Naive thymus-derived CD4-positive, alpha-beta T cell (primary cell): ENCODE measurements around the gene MACROD2. TPM values are rescaled to one million over a fixed set of nuclear protein-coding genes. Genes with fewer than 3 reads are reported as not detected.

Experiments used
- ATAC-seq: fragments of 150-1000 bp; cut with Tn5 transposase; 2 replicates; pipeline ENCODE4 v1.10.0; 2021; ENCODE audit warnings: mild to moderate bottlenecking, moderate library complexity
- CTCF ChIA-PET: fragments of 350-600 bp; sonication (Branson Sonifier 250); formaldehyde crosslinking; loops from one replicate; lab custom pipeline; 2021; ENCODE audit warnings: antibody characterized with exemption; lab: Charles Lee
- POLR2A ChIA-PET: fragments of 350-600 bp; sonication (Branson Sonifier 250); formaldehyde crosslinking; loops from one replicate; lab custom pipeline; 2021; ENCODE audit warnings: antibody characterized with exemption, inconsistent platforms; lab: Charles Lee
- DNase-seq, 9 donors: peaks; one replicate each; pipeline versions ENCODE4 v3.0.0 to v3.0.0-alpha.2; 2020 to 2022; ENCODE audit warnings: mixed read lengths in 1 of 9
- H3K27ac ChIP-seq: one replicate; pipeline ENCODE4 v1.7.0; 2013; ENCODE audit warnings: mild to moderate bottlenecking, low read depth, low read length, moderate library complexity
- H3K27me3 ChIP-seq, 2 donors: one replicate each; pipeline ENCODE4 v1.7.0; 2013; ENCODE audit warnings: low read length in 2 of 2, mild to moderate bottlenecking in 2 of 2, moderate library complexity in 2 of 2; ENCODE audit not compliant: control insufficient read depth in 2 of 2, insufficient read depth in 2 of 2
- H3K36me3 ChIP-seq, 3 experiments: 1 replicate in 2 of 3; 2 replicates in 1 of 3; pipeline ENCODE4 v1.7.0; 2013; ENCODE audit warnings: low read length in 3 of 3, mild to moderate bottlenecking in 3 of 3, moderate library complexity in 1 of 3; ENCODE audit not compliant: insufficient read depth in 3 of 3, control insufficient read depth in 2 of 3
- H3K4me1 ChIP-seq, 2 donors: one replicate each; pipeline ENCODE4 v1.7.0; 2013; ENCODE audit warnings: low read length in 2 of 2, mild to moderate bottlenecking in 2 of 2, moderate library complexity in 1 of 2; ENCODE audit not compliant: control insufficient read depth in 2 of 2, insufficient read depth in 2 of 2
- H3K4me3 ChIP-seq: 2 replicates; pipeline ENCODE4 v1.7.0; 2013; ENCODE audit warnings: mild to moderate bottlenecking, low read length
- H3K9me3 ChIP-seq, 3 experiments: 1 replicate in 2 of 3; 2 replicates in 1 of 3; pipeline ENCODE4 v1.7.0; 2013; ENCODE audit warnings: low read length in 3 of 3; ENCODE audit not compliant: control insufficient read depth in 2 of 3
- H3K27ac Mint-ChIP-seq, 9 donors: one replicate each; pipeline ENCODE4 v1.8.0; 2020 to 2022; ENCODE audit warnings: mixed read lengths in 9 of 9, mild to moderate bottlenecking in 8 of 9, moderate library complexity in 5 of 9, inconsistent platforms in 2 of 9
- H3K27me3 Mint-ChIP-seq, 5 donors: one replicate each; pipeline ENCODE4 v1.8.0; 2021 to 2022; ENCODE audit warnings: mixed read lengths in 5 of 5, mild to moderate bottlenecking in 1 of 5
- H3K36me3 Mint-ChIP-seq, 5 donors: one replicate each; pipeline ENCODE4 v1.8.0; 2020 to 2022; ENCODE audit warnings: mixed read lengths in 5 of 5, mild to moderate bottlenecking in 3 of 5, inconsistent platforms in 1 of 5
- H3K4me1 Mint-ChIP-seq, 7 donors: one replicate each; pipeline ENCODE4 v1.8.0; 2020 to 2022; ENCODE audit warnings: mixed read lengths in 7 of 7, mild to moderate bottlenecking in 3 of 7, inconsistent platforms in 1 of 7
- H3K4me3 Mint-ChIP-seq, 10 donors: one replicate each; pipeline ENCODE4 v1.8.0; 2020 to 2022; ENCODE audit warnings: mild to moderate bottlenecking in 10 of 10, mixed read lengths in 10 of 10, moderate library complexity in 6 of 10, inconsistent platforms in 2 of 10
- H3K9me3 Mint-ChIP-seq, 11 donors: one replicate each; pipeline ENCODE4 v1.8.0; 2020 to 2022; ENCODE audit warnings: mixed read lengths in 11 of 11, mild to moderate bottlenecking in 4 of 11, inconsistent platforms in 1 of 11, moderate library complexity in 1 of 11
- intact Hi-C, 2 donors: fragments of 100-400 bp; cut with micrococcal nuclease; formaldehyde crosslinking; loops; one replicate each; pipeline ENCODE4 v1.15.1; 2023
- polyA plus RNA-seq, 2 donors: library from polyadenylated mRNA; unstranded; fragments of 300-500 nt; fragmentation: Illumina TruSeq; gene quantifications; one replicate each; pipeline ENCODE4 v1.2.3, GENCODE V29; 2021
- total RNA-seq, 6 experiments: library from RNA in 5 of 6; stranded (reverse) in 5 of 6; gene quantifications; 1 replicate in 5 of 6; 2 replicates in 1 of 6; pipeline ENCODE4 v1.2.3 and lab custom pipeline; 2021 to 2026

Gene MACROD2
- total and polyA plus RNA-seq, 7 experiments from 2014 or later = 0.27 to 0.86 (median 0.34) TPM; not detected in 4

DNA sequence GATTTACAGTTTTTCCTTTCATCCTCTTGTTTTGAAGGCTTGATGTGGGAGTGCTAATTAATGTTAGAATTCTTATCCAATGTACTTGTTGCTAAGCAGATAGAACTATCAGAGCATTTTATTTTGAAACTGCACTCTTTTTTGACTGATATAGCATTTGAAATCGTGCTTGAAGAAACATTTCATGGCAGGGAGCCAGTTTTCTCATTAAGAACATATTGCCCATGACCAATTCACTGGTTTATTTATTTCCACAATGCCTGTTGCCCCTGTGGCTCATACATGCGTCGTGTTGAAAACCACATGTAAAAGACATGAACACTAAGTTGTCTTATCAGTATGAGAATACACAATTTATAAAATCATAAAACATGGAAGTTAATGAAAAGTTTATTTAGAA, 821.8 kb downstream of the MACROD2 start:
- Histone ChIP-seq H3K36me3 (no peaks in the 10 kb centered on the region), H3K27ac (no peak overlapping the region), H3K4me3 (no peak overlapping the region), H3K27me3 (no peaks in the 10 kb centered on the region), H3K9me3 (no peaks in the 10 kb centered on the region), H3K4me1 (no peaks in the 10 kb centered on the region)
- H3K4me3 Mint-ChIP-seq = no peak overlapping the region
- POLR2A ChIA-PET = no interaction called here
- intact Hi-C loops = no loop called here
- DNase-seq (no peak), ATAC-seq (no peak)
- no peaks in the 10 kb centered on the region for H3K27me3 Mint-ChIP-seq
- CTCF ChIA-PET = no interaction called here
- H3K4me1 Mint-ChIP-seq = no peaks in the 10 kb centered on the region
- peaks cover 0 to 18% (median 8%) of the 10 kb centered on the region in 11 donors for H3K9me3 Mint-ChIP-seq
- H3K27ac Mint-ChIP-seq = no peak overlapping the region
- H3K36me3 Mint-ChIP-seq = no peaks in the 10 kb centered on the region

DNA sequence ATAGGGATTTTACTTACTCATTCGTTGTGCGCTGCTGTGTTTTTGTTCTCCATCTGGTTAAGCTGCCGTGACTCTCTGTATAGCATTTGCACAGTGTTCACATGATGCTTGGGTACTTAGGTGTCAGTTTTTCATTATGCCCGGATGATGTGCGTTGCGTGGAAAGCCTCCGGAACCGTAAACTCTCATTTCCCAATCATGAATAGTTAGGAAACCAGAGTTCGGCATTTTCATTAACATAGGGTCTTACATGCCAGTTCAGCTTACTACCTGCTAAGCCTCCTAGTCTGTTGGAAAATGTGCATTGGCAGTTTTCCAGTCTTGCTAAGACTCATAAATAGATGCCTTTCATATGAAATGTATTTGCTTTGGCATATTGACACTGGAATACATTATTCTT, 825.5 kb downstream of the MACROD2 start:
- intact Hi-C loops = no loop called here
- H3K4me1 Mint-ChIP-seq = no peaks in the 10 kb centered on the region
- POLR2A ChIA-PET = no interaction called here

DNA sequence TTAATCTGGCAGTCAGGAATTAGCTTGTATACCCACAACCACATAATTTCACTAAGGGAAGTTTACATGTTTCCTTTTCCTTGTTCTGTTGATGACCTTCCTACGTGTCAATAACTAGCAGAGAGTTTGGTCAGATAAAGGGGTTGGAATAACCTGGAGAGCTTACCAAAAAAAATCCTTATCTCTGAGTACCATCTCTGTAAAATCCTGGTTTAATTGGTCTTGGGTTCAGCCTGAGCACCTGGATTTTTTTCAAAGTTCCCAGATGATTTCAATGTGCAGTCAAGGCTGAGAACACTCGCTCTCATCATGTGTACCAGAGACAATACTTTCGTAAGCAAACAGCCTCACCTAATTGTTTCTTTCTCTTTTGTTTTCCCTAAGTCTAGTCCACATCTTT, 825.9 kb downstream of the MACROD2 start:
- Mint-ChIP-seq H3K27ac (no peak overlapping the region), H3K4me1 (no peaks in the 10 kb centered on the region), H3K27me3 (no peaks in the 10 kb centered on the region), H3K36me3 (no peaks in the 10 kb centered on the region), H3K9me3 (peaks cover 0 to 24% (median 6%) of the 10 kb centered on the region in 11 donors), H3K4me3 (no peak overlapping the region)
- DNase-seq = no peak
- Histone ChIP-seq H3K27me3 (no peaks in the 10 kb centered on the region), H3K4me3 (no peak overlapping the region), H3K27ac (no peak overlapping the region), H3K36me3 (no peaks in the 10 kb centered on the region), H3K9me3 (no peaks in the 10 kb centered on the region), H3K4me1 (no peaks in the 10 kb centered on the region)
- POLR2A ChIA-PET = no interaction called here
- ATAC-seq = no peak
- intact Hi-C loops = no loop called here
- CTCF ChIA-PET = no interaction called here

More for the DNA sequence above, 825.5 kb downstream of the MACROD2 start:
- no peak for DNase-seq
- no peak overlapping the region for H3K4me3 Mint-ChIP-seq
- H3K27ac Mint-ChIP-seq = no peak overlapping the region
- Histone ChIP-seq H3K27ac (no peak overlapping the region), H3K27me3 (no peaks in the 10 kb centered on the region), H3K4me3 (no peak overlapping the region), H3K9me3 (no peaks in the 10 kb centered on the region), H3K36me3 (no peaks in the 10 kb centered on the region), H3K4me1 (no peaks in the 10 kb centered on the region)
- CTCF ChIA-PET = no interaction called here
- no peak for ATAC-seq
- H3K9me3 Mint-ChIP-seq = peaks cover 0 to 24% (median 6%) of the 10 kb centered on the region in 11 donors
- no peaks in the 10 kb centered on the region for H3K27me3 Mint-ChIP-seq
- no peaks in the 10 kb centered on the region for H3K36me3 Mint-ChIP-seq

DNA sequence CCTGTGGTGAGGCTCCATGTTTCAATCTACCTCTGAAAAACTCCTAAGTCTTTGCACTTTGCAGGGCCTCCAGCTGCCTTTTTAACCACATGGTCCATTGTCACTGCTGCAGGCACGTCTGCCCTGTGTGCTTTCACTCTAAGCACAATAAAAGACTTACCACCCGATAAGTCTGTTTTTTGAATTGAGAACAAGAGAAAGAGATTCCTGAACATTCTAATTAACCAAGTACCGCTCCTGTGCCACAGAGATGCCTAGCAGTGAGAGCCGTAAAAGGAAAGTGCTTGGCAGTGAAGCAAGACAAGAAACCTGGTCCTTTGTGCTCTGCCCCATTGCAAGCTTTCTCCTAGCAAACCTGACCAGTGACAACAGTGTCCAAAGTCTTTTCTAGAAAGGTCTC, 829.7 kb downstream of the MACROD2 start:
- Histone ChIP-seq H3K36me3 (no peaks in the 10 kb centered on the region), H3K27me3 (no peaks in the 10 kb centered on the region), H3K4me1 (no peaks in the 10 kb centered on the region), H3K9me3 (no peaks in the 10 kb centered on the region), H3K4me3 (no peak overlapping the region), H3K27ac (no peak overlapping the region)
- Mint-ChIP-seq H3K36me3 (no peaks in the 10 kb centered on the region), H3K9me3 (peaks cover 0 to 7% (median 1%) of the 10 kb centered on the region in 11 donors), H3K4me3 (no peak overlapping the region), H3K27me3 (no peaks in the 10 kb centered on the region), H3K27ac (no peak overlapping the region), H3K4me1 (no peaks in the 10 kb centered on the region)
- POLR2A ChIA-PET = no interaction called here
- ATAC-seq = no peak
- CTCF ChIA-PET = no interaction called here
- no peak for DNase-seq
- intact Hi-C loops = no loop called here

DNA sequence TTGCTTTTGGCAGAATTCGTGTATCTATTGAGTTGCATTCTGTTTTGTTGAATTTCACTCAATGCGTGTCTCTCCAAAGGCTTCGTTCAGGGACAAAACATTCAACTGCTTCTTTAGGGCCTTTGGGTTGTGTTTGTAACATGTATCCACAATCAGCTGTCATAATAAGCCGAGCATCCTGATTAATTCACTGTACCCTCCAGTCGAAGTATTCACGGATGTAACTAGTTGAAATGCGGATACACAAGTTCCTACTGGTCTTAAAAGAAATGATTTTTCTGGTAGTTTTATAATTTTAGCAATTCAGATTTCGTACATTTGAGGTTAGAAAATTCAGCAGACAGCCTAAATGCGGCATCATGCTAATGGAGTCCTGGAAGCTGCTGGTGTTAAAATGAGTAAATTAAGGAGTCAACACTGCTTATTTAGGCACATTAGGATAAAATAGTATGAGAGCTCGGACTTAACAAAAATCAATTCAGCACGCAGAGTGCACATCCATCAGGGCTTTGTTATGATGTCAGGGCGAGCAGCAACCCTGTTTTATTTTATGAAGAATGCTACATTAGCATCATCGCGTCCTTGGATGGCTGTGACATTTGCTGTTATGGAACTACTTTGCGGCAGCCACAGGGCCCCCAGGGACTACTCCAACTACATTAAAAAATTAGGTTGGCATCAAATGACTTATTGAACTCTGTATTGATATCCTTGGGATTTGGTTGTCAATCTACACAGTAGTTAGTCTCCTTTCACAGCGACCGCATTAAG, 831.4 kb downstream of the MACROD2 start:
- Histone ChIP-seq H3K27me3 (no peaks in the 10 kb centered on the region), H3K36me3 (no peaks in the 10 kb centered on the region), H3K9me3 (no peaks in the 10 kb centered on the region), H3K27ac (no peak overlapping the region), H3K4me3 (no peak overlapping the region), H3K4me1 (no peaks in the 10 kb centered on the region)
- H3K4me3 Mint-ChIP-seq = no peak overlapping the region
- H3K4me1 Mint-ChIP-seq = no peaks in the 10 kb centered on the region
- intact Hi-C loops = no loop called here
- H3K36me3 Mint-ChIP-seq = no peaks in the 10 kb centered on the region
- POLR2A ChIA-PET = no interaction called here
- no peak overlapping the region for H3K27ac Mint-ChIP-seq
- no peaks in the 10 kb centered on the region for H3K27me3 Mint-ChIP-seq
- ATAC-seq (no peak), DNase-seq (no peak)
- CTCF ChIA-PET = no interaction called here
- H3K9me3 Mint-ChIP-seq = peaks cover 0 to 6% (median 0%) of the 10 kb centered on the region in 11 donors

DNA sequence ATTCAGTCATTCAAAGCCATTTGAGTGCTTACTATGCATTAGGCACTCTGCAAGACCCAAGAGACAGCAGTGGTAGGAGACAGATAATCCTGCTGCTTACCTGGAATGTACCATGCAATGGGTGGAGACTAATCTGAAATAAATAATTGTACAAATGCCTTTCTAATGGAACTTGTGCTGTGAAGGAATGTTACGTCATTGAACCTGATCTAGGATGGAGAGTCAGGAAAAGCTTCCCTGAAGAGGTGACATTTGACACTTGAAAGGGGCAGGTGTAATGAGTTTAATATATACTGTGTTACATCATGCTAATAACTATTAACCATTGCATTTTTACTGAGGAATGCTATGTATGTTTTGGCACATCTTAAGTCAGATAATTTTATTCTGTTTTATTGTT, 833.1 kb downstream of the MACROD2 start:
- intact Hi-C loops = no loop called here
- H3K4me3 Mint-ChIP-seq = no peak overlapping the region
- no peaks in the 10 kb centered on the region for H3K4me1 Mint-ChIP-seq
- ATAC-seq = no peak
- H3K27me3 ChIP-seq = no peaks in the 10 kb centered on the region
- H3K27me3 Mint-ChIP-seq = no peaks in the 10 kb centered on the region
- H3K27ac Mint-ChIP-seq = no peak overlapping the region
- H3K36me3 Mint-ChIP-seq = no peaks in the 10 kb centered on the region
- no peak overlapping the region for H3K27ac ChIP-seq
- no peak overlapping the region for H3K4me3 ChIP-seq
- ChIA-PET POLR2A (no interaction called here), CTCF (no interaction called here)
- H3K4me1 ChIP-seq = no peaks in the 10 kb centered on the region
- H3K9me3 Mint-ChIP-seq = peaks cover 0 to 6% (median 0%) of the 10 kb centered on the region in 11 donors
- H3K9me3 ChIP-seq = no peaks in the 10 kb centered on the region
- DNase-seq = no peak
- H3K36me3 ChIP-seq = no peaks in the 10 kb centered on the region

DNA sequence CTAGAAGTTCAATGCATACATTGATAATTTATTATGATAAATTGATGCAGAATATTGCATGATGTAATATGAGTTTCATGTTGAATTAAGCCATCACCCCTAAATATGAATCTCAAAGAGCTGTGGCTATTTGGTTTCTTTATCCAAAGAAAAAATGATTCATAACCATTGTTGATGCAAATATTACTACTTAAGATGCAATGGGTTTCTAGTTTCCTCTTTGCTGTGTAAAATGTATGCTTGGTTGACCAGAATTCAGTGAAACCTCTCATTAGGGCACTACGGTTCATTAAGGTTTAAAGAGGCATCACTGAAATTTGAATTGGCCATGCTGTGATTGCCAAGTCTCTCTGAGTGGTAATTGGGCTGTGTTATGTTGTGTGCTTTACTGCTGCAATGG, 834.6 kb downstream of the MACROD2 start:
- intact Hi-C loops = no loop called here
- no peaks in the 10 kb centered on the region for H3K36me3 ChIP-seq
- H3K27ac Mint-ChIP-seq = no peak overlapping the region
- no peak overlapping the region for H3K4me3 ChIP-seq
- DNase-seq = no peak
- ChIA-PET POLR2A (no interaction called here), CTCF (no interaction called here)
- H3K27me3 Mint-ChIP-seq = no peaks in the 10 kb centered on the region
- no peaks in the 10 kb centered on the region for H3K36me3 Mint-ChIP-seq
- H3K9me3 Mint-ChIP-seq = peaks cover 0 to 2% (median 0%) of the 10 kb centered on the region in 11 donors
- H3K4me3 Mint-ChIP-seq = no peak overlapping the region
- no peak overlapping the region for H3K27ac ChIP-seq
- H3K27me3 ChIP-seq = no peaks in the 10 kb centered on the region
- H3K4me1 Mint-ChIP-seq = no peaks in the 10 kb centered on the region
- no peaks in the 10 kb centered on the region for H3K4me1 ChIP-seq
- H3K9me3 ChIP-seq = no peaks in the 10 kb centered on the region
- no peak for ATAC-seq
